ENCODE data around the gene MOBP.

GRCh38 chr3:39426312-39426711 is 41.2 kb upstream of the MOBP start:
- TF ChIP-seq ATF3 (IDR thresholded peaks at IDR 0.05) (no peak), CTCF (IDR thresholded peaks at IDR 0.05; ENCODE audit: low read depth, low read length, missing input control) (no peak), JUND (IDR thresholded peaks at IDR 0.05) (no peak)
